ENCODE measurements around the gene CTNNA1. TPM values are rescaled to one million over a fixed set of nuclear protein-coding genes. Genes with fewer than 3 reads are reported as not detected.
A peak's percentile ranks its signal among the peaks of the same experiment; 100 is the strongest.

Gene CTNNA1
- polyA plus RNA-seq, 3 donors: 56.6 to 84.5 (median 66.2) TPM

GRCh38 chr5:138922494-138922893, 169.3 kb downstream of the CTNNA1 start:
- Histone ChIP-seq H3K9me3 (replicated peaks in 1 of 2; ENCODE audit: control insufficient read depth in 1 of 2, insufficient read depth in 1 of 2, low read length in 2 of 2) (no peaks in the 10 kb centered on the region), H3K79me2 (ENCODE audit: insufficient read depth, low read length) (no peaks in the 10 kb centered on the region), H3K4me1 (ENCODE audit: control insufficient read depth in 1 of 2, insufficient read depth in 2 of 2, low read length in 2 of 2) (no peaks in the 10 kb centered on the region), H2AFZ (ENCODE audit: insufficient read depth, low read depth, low read length, poor library complexity, severe bottlenecking) (no peak overlapping the region), H3K4me2 (replicated peaks; ENCODE audit: extremely low read depth, low read length, poor library complexity, severe bottlenecking) (no peak overlapping the region), H4K20me1 (ENCODE audit: insufficient read depth, low read length) (peaks cover 18% of the 10 kb centered on the region), H3K9ac (ENCODE audit: insufficient read depth, low read length, poor library complexity, severe bottlenecking) (no peak overlapping the region), H3K27ac (ENCODE audit: low read depth in 1 of 2, low read length in 2 of 2) (no peak overlapping the region), H3K36me3 (replicated peaks in 1 of 2; ENCODE audit: control insufficient read depth in 1 of 2, insufficient read depth in 2 of 2, low read length in 2 of 2) (peaks cover 50 to 90% of the 10 kb centered on the region in 2 donors), H3K4me3 (replicated peaks in 1 of 3; ENCODE audit: low read depth in 2 of 3, low read length in 3 of 3) (no peak overlapping the region), H3K27me3 (ENCODE audit: control insufficient read depth in 2 of 2, insufficient read depth in 2 of 2, low read length in 2 of 2) (no peaks in the 10 kb centered on the region)
- peaks cover 70 to 75% of the 10 kb centered on the region in 2 donors for H3K36me3 Mint-ChIP-seq
- no CpG with 5 or more reads among the region's 2 CpGs for WGBS (ENCODE audit: insufficient coverage)
- H3K4me1 Mint-ChIP-seq: no peaks in the 10 kb centered on the region
- peaks cover 0 to 2% (median 0%) of the 10 kb centered on the region in 3 donors for H3K27me3 Mint-ChIP-seq (ENCODE audit: low read depth in 3 of 3)
- no peak for TF ChIP-seq CTCF (IDR thresholded peaks at IDR 0.05)
- no peak overlapping the region for H3K4me3 Mint-ChIP-seq
- no peak for DNase-seq
- H3K9me3 Mint-ChIP-seq: peaks cover 0 to 1% (median 0%) of the 10 kb centered on the region in 7 donors
- no peak overlapping the region for H3K27ac Mint-ChIP-seq
- intact Hi-C loops (cut with micrococcal nuclease): no loop called here

GRCh38 chr5:138925090-138925635, 171.9 kb downstream of the CTNNA1 start:
- Histone ChIP-seq H3K79me2 (ENCODE audit: insufficient read depth, low read length) (no peaks in the 10 kb centered on the region), H2AFZ (ENCODE audit: insufficient read depth, low read depth, low read length, poor library complexity, severe bottlenecking) (no peak overlapping the region), H3K9ac (ENCODE audit: insufficient read depth, low read length, poor library complexity, severe bottlenecking) (no peak overlapping the region), H3K27me3 (ENCODE audit: control insufficient read depth in 2 of 2, insufficient read depth in 2 of 2, low read length in 2 of 2) (no peaks in the 10 kb centered on the region), H3K9me3 (replicated peaks in 1 of 2; ENCODE audit: control insufficient read depth in 1 of 2, insufficient read depth in 1 of 2, low read length in 2 of 2) (no peaks in the 10 kb centered on the region), H3K4me2 (replicated peaks; ENCODE audit: extremely low read depth, low read length, poor library complexity, severe bottlenecking) (no peak overlapping the region), H3K4me1 (ENCODE audit: control insufficient read depth in 1 of 2, insufficient read depth in 2 of 2, low read length in 2 of 2) (no peaks in the 10 kb centered on the region), H4K20me1 (ENCODE audit: insufficient read depth, low read length) (peaks cover 17% of the 10 kb centered on the region), H3K27ac (ENCODE audit: low read depth in 1 of 2, low read length in 2 of 2) (no peak overlapping the region), H3K4me3 (replicated peaks in 1 of 3; ENCODE audit: low read depth in 2 of 3, low read length in 3 of 3) (no peak overlapping the region), H3K36me3 (replicated peaks in 1 of 2; ENCODE audit: control insufficient read depth in 1 of 2, insufficient read depth in 2 of 2, low read length in 2 of 2) (peaks cover 61 to 90% of the 10 kb centered on the region in 2 donors)
- 100% methylated on average over 4 of the region's 12 CpGs for WGBS (ENCODE audit: insufficient coverage)
- peak overlapping the region in 1 of 7 donors; percentile 64 for H3K27ac Mint-ChIP-seq
- H3K9me3 Mint-ChIP-seq: peaks cover 0 to 1% (median 0%) of the 10 kb centered on the region in 7 donors
- H3K36me3 Mint-ChIP-seq: peaks cover 76 to 79% of the 10 kb centered on the region in 2 donors
- H3K4me3 Mint-ChIP-seq: no peak overlapping the region
- DNase-seq: no peak
- intact Hi-C loops (cut with micrococcal nuclease): no loop called here
- no peaks in the 10 kb centered on the region for H3K27me3 Mint-ChIP-seq (ENCODE audit: low read depth in 3 of 3)
- no peak for TF ChIP-seq CTCF (IDR thresholded peaks at IDR 0.05)
- no peaks in the 10 kb centered on the region for H3K4me1 Mint-ChIP-seq

Measured in CD14-positive monocyte (primary cell).